ENCODE results near the gene STXBP6.
A peak's percentile ranks its signal among the peaks of the same experiment; 100 is the strongest.

Gene STXBP6

DNA sequence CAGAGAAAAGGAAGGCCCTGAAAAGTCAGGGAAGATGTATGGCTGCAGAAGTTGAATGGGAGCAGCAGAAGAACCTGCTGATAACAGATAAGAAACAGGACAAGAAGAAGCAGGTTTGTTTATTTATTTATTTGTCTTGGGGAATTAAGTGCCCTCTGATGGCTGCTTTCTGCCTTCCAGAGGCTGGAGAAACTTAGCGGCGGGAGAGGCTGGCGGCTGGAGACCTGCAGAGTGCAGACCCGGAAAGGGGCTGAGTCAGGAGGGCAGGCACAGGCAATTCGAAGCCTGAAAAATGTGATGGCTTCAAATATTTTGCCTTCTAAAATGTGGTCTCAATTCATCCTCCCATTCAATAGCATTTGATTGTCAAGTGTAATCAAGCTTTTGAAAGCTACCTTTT lies 247.7 kb downstream of the STXBP6 start:
- Histone ChIP-seq H3K18ac (ENCODE audit: low read depth in 1 of 2, low read length in 2 of 2) (no peak overlapping the region), H3K23ac (ENCODE audit: low read length in 2 of 2) (no peak overlapping the region), H3K4ac (ENCODE audit: low read depth in 1 of 2, low read length in 2 of 2) (no peak overlapping the region), H3K14ac (ENCODE audit: low read length in 2 of 2) (no peak overlapping the region), H3K9ac (ENCODE audit: low read length) (no peak overlapping the region), H2AK5ac (ENCODE audit: low read length, severe bottlenecking) (no peak overlapping the region), H3K9me3 (ENCODE audit: control insufficient read depth, low read length) (no peaks in the 10 kb centered on the region), H3K4me1 (ENCODE audit: control insufficient read depth, insufficient read depth, low read depth, low read length) (no peaks in the 10 kb centered on the region), H2AFZ (ENCODE audit: low read depth, low read length) (no peak overlapping the region), H4K8ac (ENCODE audit: low read length) (no peak overlapping the region), H2BK15ac (ENCODE audit: low read depth, poor library complexity, severe bottlenecking) (no peak overlapping the region), H3K4me2 (ENCODE audit: low read length, poor library complexity, severe bottlenecking) (no peak overlapping the region), H3K79me1 (replicated peaks; ENCODE audit: low read length, poor library complexity, severe bottlenecking) (no peaks in the 10 kb centered on the region), H2BK120ac (ENCODE audit: low read depth, low read length) (no peak overlapping the region), H3K27ac (ENCODE audit: low read length, poor library complexity, severe bottlenecking) (no peak overlapping the region), H3K27me3 (ENCODE audit: control insufficient read depth in 1 of 2, insufficient read depth in 1 of 2, low read length in 2 of 2) (no peaks in the 10 kb centered on the region), H2BK5ac (ENCODE audit: low read depth, low read length, poor library complexity, severe bottlenecking) (no peak overlapping the region), H4K91ac (ENCODE audit: low read length) (no peak overlapping the region), H2BK12ac (ENCODE audit: low read length in 2 of 2) (no peak overlapping the region), H3K4me3 (ENCODE audit: insufficient read depth in 1 of 2, low read depth in 1 of 2, low read length in 2 of 2) (no peak overlapping the region), H3K36me3 (ENCODE audit: control insufficient read depth in 1 of 2, insufficient read depth in 2 of 2, low read depth in 1 of 2, low read length in 2 of 2) (no peaks in the 10 kb centered on the region)
- DNase-seq = no peak
- 38% methylated on average over 3 of the region's 5 CpGs for WGBS

DNA sequence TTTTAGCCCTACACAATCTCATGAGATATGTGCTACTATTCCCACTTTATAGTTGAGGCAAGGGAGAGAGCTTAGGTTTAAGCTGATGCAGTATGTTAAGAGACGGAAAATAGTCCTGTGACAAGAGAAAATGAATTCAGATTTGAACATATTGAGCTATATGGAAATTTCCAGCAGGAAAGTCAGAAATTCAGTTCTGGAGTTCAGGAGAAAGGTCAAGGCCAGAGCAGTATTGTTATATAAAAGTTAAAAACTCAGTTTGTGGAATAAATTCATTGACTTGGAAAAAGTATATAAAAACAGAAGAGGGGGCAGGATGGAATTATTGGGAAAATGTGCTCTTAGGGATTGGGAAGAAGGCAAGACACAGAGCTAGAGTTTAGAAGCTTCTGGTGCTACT lies 248.9 kb downstream of the STXBP6 start:
- H2AK5ac ChIP-seq (ENCODE audit: low read length, severe bottlenecking) = no peak overlapping the region
- no peak for DNase-seq
- no peak overlapping the region for H3K18ac ChIP-seq (ENCODE audit: low read depth in 1 of 2, low read length in 2 of 2)

GRCh38 chr14:24798911-24799462 lies 251.0 kb downstream of the STXBP6 start:
- no peaks in the 10 kb centered on the region for H3K27me3 ChIP-seq (ENCODE audit: control insufficient read depth in 1 of 2, insufficient read depth in 1 of 2, low read length in 2 of 2)
- H3K14ac ChIP-seq (ENCODE audit: low read length in 2 of 2) = no peak overlapping the region
- H3K4ac ChIP-seq (ENCODE audit: low read depth in 1 of 2, low read length in 2 of 2) = no peak overlapping the region
- H4K8ac ChIP-seq (ENCODE audit: low read length) = no peak overlapping the region
- H3K18ac ChIP-seq (ENCODE audit: low read depth in 1 of 2, low read length in 2 of 2) = no peak overlapping the region
- H2BK12ac ChIP-seq (ENCODE audit: low read length in 2 of 2) = no peak overlapping the region
- peaks cover 2% of the 10 kb centered on the region for H3K9me3 ChIP-seq (ENCODE audit: control insufficient read depth, low read length)
- H2BK5ac ChIP-seq (ENCODE audit: low read depth, low read length, poor library complexity, severe bottlenecking) = no peak overlapping the region
- H3K4me1 ChIP-seq (ENCODE audit: control insufficient read depth, insufficient read depth, low read depth, low read length) = no peaks in the 10 kb centered on the region
- DNase-seq = no peak
- no peak overlapping the region for H2BK120ac ChIP-seq (ENCODE audit: low read depth, low read length)
- H3K4me2 ChIP-seq (ENCODE audit: low read length, poor library complexity, severe bottlenecking) = no peak overlapping the region
- H3K4me3 ChIP-seq (ENCODE audit: insufficient read depth in 1 of 2, low read depth in 1 of 2, low read length in 2 of 2) = peak overlapping the region in 1 of 2 experiments; percentile 22
- no peak overlapping the region for H2AK5ac ChIP-seq (ENCODE audit: low read length, severe bottlenecking)
- no peak overlapping the region for H2BK15ac ChIP-seq (ENCODE audit: low read depth, poor library complexity, severe bottlenecking)
- H4K91ac ChIP-seq (ENCODE audit: low read length) = no peak overlapping the region
- H3K36me3 ChIP-seq (ENCODE audit: control insufficient read depth in 1 of 2, insufficient read depth in 2 of 2, low read depth in 1 of 2, low read length in 2 of 2) = no peaks in the 10 kb centered on the region
- no peak overlapping the region for H2AFZ ChIP-seq (ENCODE audit: low read depth, low read length)
- H3K79me1 ChIP-seq (replicated peaks; ENCODE audit: low read length, poor library complexity, severe bottlenecking) = no peaks in the 10 kb centered on the region
- H3K27ac ChIP-seq (ENCODE audit: low read length, poor library complexity, severe bottlenecking) = no peak overlapping the region
- H3K23ac ChIP-seq (ENCODE audit: low read length in 2 of 2) = no peak overlapping the region
- WGBS = 58% methylated on average over 6 of the region's 6 CpGs
- H3K9ac ChIP-seq (ENCODE audit: low read length) = no peak overlapping the region

More for the DNA sequence above, 248.9 kb downstream of the STXBP6 start:
- no peak overlapping the region for H3K27ac ChIP-seq (ENCODE audit: low read length, poor library complexity, severe bottlenecking)
- peaks cover 2% of the 10 kb centered on the region for H3K9me3 ChIP-seq (ENCODE audit: control insufficient read depth, low read length)
- H3K4ac ChIP-seq (ENCODE audit: low read depth in 1 of 2, low read length in 2 of 2) = no peak overlapping the region
- H2BK15ac ChIP-seq (ENCODE audit: low read depth, poor library complexity, severe bottlenecking) = no peak overlapping the region
- no peak overlapping the region for H2BK5ac ChIP-seq (ENCODE audit: low read depth, low read length, poor library complexity, severe bottlenecking)
- H3K4me1 ChIP-seq (ENCODE audit: control insufficient read depth, insufficient read depth, low read depth, low read length) = no peaks in the 10 kb centered on the region
- no peak overlapping the region for H2AFZ ChIP-seq (ENCODE audit: low read depth, low read length)
- no peaks in the 10 kb centered on the region for H3K36me3 ChIP-seq (ENCODE audit: control insufficient read depth in 1 of 2, insufficient read depth in 2 of 2, low read depth in 1 of 2, low read length in 2 of 2)
- no peak overlapping the region for H4K8ac ChIP-seq (ENCODE audit: low read length)
- H3K14ac ChIP-seq (ENCODE audit: low read length in 2 of 2) = no peak overlapping the region
- 80% methylated on average over 1 of the region's 1 CpG for WGBS
- H3K4me3 ChIP-seq (ENCODE audit: insufficient read depth in 1 of 2, low read depth in 1 of 2, low read length in 2 of 2) = no peak overlapping the region
- no peak overlapping the region for H2BK120ac ChIP-seq (ENCODE audit: low read depth, low read length)
- no peak overlapping the region for H4K91ac ChIP-seq (ENCODE audit: low read length)
- H3K27me3 ChIP-seq (ENCODE audit: control insufficient read depth in 1 of 2, insufficient read depth in 1 of 2, low read length in 2 of 2) = no peaks in the 10 kb centered on the region
- no peak overlapping the region for H3K9ac ChIP-seq (ENCODE audit: low read length)
- H3K4me2 ChIP-seq (ENCODE audit: low read length, poor library complexity, severe bottlenecking) = no peak overlapping the region
- no peak overlapping the region for H3K23ac ChIP-seq (ENCODE audit: low read length in 2 of 2)
- H3K79me1 ChIP-seq (replicated peaks; ENCODE audit: low read length, poor library complexity, severe bottlenecking) = no peaks in the 10 kb centered on the region
- H2BK12ac ChIP-seq (ENCODE audit: low read length in 2 of 2) = no peak overlapping the region

GRCh38 chr14:24795406-24795805 lies 254.5 kb downstream of the STXBP6 start:
- Histone ChIP-seq H3K27me3 (ENCODE audit: control insufficient read depth in 1 of 2, insufficient read depth in 1 of 2, low read length in 2 of 2) (no peaks in the 10 kb centered on the region), H2BK120ac (ENCODE audit: low read depth, low read length) (no peak overlapping the region), H2BK5ac (ENCODE audit: low read depth, low read length, poor library complexity, severe bottlenecking) (no peak overlapping the region), H3K36me3 (ENCODE audit: control insufficient read depth in 1 of 2, insufficient read depth in 2 of 2, low read depth in 1 of 2, low read length in 2 of 2) (no peaks in the 10 kb centered on the region), H3K27ac (ENCODE audit: low read length, poor library complexity, severe bottlenecking) (no peak overlapping the region), H3K4me1 (ENCODE audit: control insufficient read depth, insufficient read depth, low read depth, low read length) (no peaks in the 10 kb centered on the region), H2BK15ac (ENCODE audit: low read depth, poor library complexity, severe bottlenecking) (no peak overlapping the region), H2AK5ac (ENCODE audit: low read length, severe bottlenecking) (no peak overlapping the region), H2AFZ (ENCODE audit: low read depth, low read length) (no peak overlapping the region), H3K18ac (ENCODE audit: low read depth in 1 of 2, low read length in 2 of 2) (no peak overlapping the region), H4K8ac (ENCODE audit: low read length) (no peak overlapping the region), H3K4me2 (ENCODE audit: low read length, poor library complexity, severe bottlenecking) (no peak overlapping the region), H3K4me3 (ENCODE audit: insufficient read depth in 1 of 2, low read depth in 1 of 2, low read length in 2 of 2) (no peak overlapping the region), H3K23ac (ENCODE audit: low read length in 2 of 2) (no peak overlapping the region), H3K4ac (ENCODE audit: low read depth in 1 of 2, low read length in 2 of 2) (no peak overlapping the region), H3K9me3 (ENCODE audit: control insufficient read depth, low read length) (peaks cover 2% of the 10 kb centered on the region), H3K9ac (ENCODE audit: low read length) (no peak overlapping the region), H3K79me1 (replicated peaks; ENCODE audit: low read length, poor library complexity, severe bottlenecking) (no peaks in the 10 kb centered on the region), H2BK12ac (ENCODE audit: low read length in 2 of 2) (no peak overlapping the region), H4K91ac (ENCODE audit: low read length) (no peak overlapping the region), H3K14ac (ENCODE audit: low read length in 2 of 2) (no peak overlapping the region)
- DNase-seq = no peak
- 69% methylated on average over 5 of the region's 5 CpGs for WGBS
